ENCODE data around the gene NANOS1. TPM values are rescaled to one million over a fixed set of nuclear protein-coding genes. Genes with fewer than 3 reads are reported as not detected.

The NANOS1 gene
- total and polyA plus RNA-seq, 5 donors from 2014 or later, result 0.27 TPM; not detected in 4

Other genes starting within 250 kb of the NANOS1 start
- 203 TPM for gene EIF3A, start 51.1 kb downstream of the NANOS1 start, total RNA-seq
- 10 to 100 TPM; 66.4 to 74.8 (median 68.6) TPM for gene EIF3A, start 51.1 kb downstream of the NANOS1 start, polyA plus RNA-seq
- gene DENND10, start 74.4 kb downstream of the NANOS1 start, total RNA-seq, result 82.6 TPM
- 100 to 1,000 TPM in 1 of 4 donors, 10 to 100 TPM in 3; 72.3 to 121 (median 92.3) TPM for gene DENND10, start 74.4 kb downstream of the NANOS1 start, polyA plus RNA-seq
- 10.7 TPM for gene SFXN4, start 136.0 kb downstream of the NANOS1 start, total RNA-seq
- 10 to 100 TPM; 10.7 to 23.7 (median 16.5) TPM for gene SFXN4, start 136.0 kb downstream of the NANOS1 start, polyA plus RNA-seq
- gene PRDX3, start 149.1 kb downstream of the NANOS1 start, total RNA-seq, result 22.5 TPM
- 100 to 1,000 TPM in 3 of 4 donors, 10 to 100 TPM in 1; 97.1 to 140 (median 133) TPM for gene PRDX3, start 149.1 kb downstream of the NANOS1 start, polyA plus RNA-seq
- gene GRK5, start 177.9 kb downstream of the NANOS1 start, total RNA-seq, result 46.4 TPM
- gene GRK5, start 177.9 kb downstream of the NANOS1 start, polyA plus RNA-seq, result 10 to 100 TPM in 3 of 4 donors, 1 to 10 TPM in 1; 5.1 to 14.7 (median 12.6) TPM